ENCODE measurements around the gene PLA2G4B.

- TF ChIP-seq, protein P1, sequence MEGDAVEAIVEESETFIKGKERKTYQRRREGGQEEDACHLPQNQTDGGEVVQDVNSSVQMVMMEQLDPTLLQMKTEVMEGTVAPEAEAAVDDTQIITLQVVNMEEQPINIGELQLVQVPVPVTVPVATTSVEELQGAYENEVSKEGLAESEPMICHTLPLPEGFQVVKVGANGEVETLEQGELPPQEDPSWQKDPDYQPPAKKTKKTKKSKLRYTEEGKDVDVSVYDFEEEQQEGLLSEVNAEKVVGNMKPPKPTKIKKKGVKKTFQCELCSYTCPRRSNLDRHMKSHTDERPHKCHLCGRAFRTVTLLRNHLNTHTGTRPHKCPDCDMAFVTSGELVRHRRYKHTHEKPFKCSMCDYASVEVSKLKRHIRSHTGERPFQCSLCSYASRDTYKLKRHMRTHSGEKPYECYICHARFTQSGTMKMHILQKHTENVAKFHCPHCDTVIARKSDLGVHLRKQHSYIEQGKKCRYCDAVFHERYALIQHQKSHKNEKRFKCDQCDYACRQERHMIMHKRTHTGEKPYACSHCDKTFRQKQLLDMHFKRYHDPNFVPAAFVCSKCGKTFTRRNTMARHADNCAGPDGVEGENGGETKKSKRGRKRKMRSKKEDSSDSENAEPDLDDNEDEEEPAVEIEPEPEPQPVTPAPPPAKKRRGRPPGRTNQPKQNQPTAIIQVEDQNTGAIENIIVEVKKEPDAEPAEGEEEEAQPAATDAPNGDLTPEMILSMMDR (IDR thresholded peaks at IDR 0.05) = no peak
- no peak for TF ChIP-seq POLR2A (IDR thresholded peaks at IDR 0.05)
Measured at GRCh38 chr15:41874736-41875135, 36.1 kb downstream of the PLA2G4B start.

Measured in sigmoid colon (tissue), 3 donors.